ENCODE measurements around the gene QTRT2.

QTRT2 gene

GRCh38 chr3:114127517-114127916, 71.0 kb downstream of the QTRT2 start:
- no peak for DNase-seq

GRCh38 chr3:114128231-114128630, 71.7 kb downstream of the QTRT2 start:
- DNase-seq: no peak

- no peak for DNase-seq
These were observed 72.3 kb downstream of the QTRT2 start for GRCh38 chr3:114128826-114129225.

- no peak for DNase-seq
These were observed 76.0 kb downstream of the QTRT2 start for GRCh38 chr3:114132500-114132899.

- DNase-seq: no peak
These were observed 77.4 kb downstream of the QTRT2 start for GRCh38 chr3:114133947-114134346.

All from DMS153 (cell line).